Parathyroid adenoma (tissue), 2 donors: ENCODE measurements around the gene VENTX.

Experiments
- H2AFZ ChIP-seq: fragments of 300-600 bp; sonication (generic); one replicate; pipeline ENCODE4 v1.7.0; 2017; ENCODE audit warnings: antibody characterized with exemption, mild to moderate bottlenecking
- H3K27ac ChIP-seq: fragments of 300-600 bp; sonication (generic); one replicate; pipeline ENCODE4 v1.7.0; 2017
- H3K27me3 ChIP-seq: fragments of 300-600 bp; sonication (generic); one replicate; pipeline ENCODE4 v1.7.0; 2017; ENCODE audit warnings: low read length; ENCODE audit not compliant: control insufficient read depth, insufficient read depth
- H3K36me3 ChIP-seq: fragments of 300-600 bp; sonication (generic); one replicate; pipeline ENCODE4 v1.7.0; 2017; ENCODE audit warnings: low read length; ENCODE audit not compliant: control insufficient read depth, insufficient read depth
- H3K4me1 ChIP-seq: fragments of 300-600 bp; sonication (generic); one replicate; pipeline ENCODE4 v1.7.0; 2017; ENCODE audit warnings: control low read depth
- H3K4me2 ChIP-seq: fragments of 300-600 bp; sonication (generic); one replicate; pipeline ENCODE4 v1.7.0; 2017; ENCODE audit warnings: low read length
- H3K4me3 ChIP-seq: fragments of 300-600 bp; sonication (generic); one replicate; pipeline ENCODE4 v1.7.0; 2017; ENCODE audit warnings: low read depth, low read length
- H3K79me2 ChIP-seq: fragments of 300-600 bp; sonication (generic); one replicate; pipeline ENCODE4 v1.7.0; 2017; ENCODE audit warnings: control low read depth
- H3K9ac ChIP-seq: fragments of 300-600 bp; sonication (generic); one replicate; pipeline ENCODE4 v1.7.0; 2017; ENCODE audit warnings: mild to moderate bottlenecking
- H3K9me3 ChIP-seq: fragments of 300-600 bp; sonication (generic); one replicate; pipeline ENCODE4 v1.7.0; 2017; ENCODE audit warnings: low read length; ENCODE audit not compliant: control insufficient read depth
- TF ChIP-seq, protein P1 (sequence below): fragments of 300-600 bp; sonication (generic); IDR thresholded peaks from one replicate; pipeline ENCODE4 v1.7.0; 2017; ENCODE audit warnings: antibody characterized with exemption, mild to moderate bottlenecking
- donor health status: primary hyperparathyroidism.

VENTX gene

DNA sequence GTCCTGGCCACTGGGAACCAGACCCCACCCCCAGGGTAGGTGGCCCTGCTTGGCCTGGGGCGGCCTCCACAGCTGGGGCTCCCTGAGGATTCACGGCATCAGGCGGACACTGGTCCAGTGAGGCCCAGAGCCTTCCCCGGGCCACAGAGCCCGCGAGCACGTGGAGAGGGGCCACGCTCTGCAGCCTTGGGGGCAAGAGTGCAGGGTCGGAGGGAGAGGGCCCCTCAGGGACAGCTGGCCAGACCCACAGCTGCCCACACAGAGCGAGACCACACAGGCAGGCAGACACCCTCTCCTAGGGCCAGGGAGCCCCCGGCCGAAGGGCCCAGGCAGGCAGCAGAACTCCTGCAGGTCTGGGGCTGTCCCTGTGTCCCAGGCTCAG is 10.7 kb downstream of the VENTX start:
- TF ChIP-seq, protein P1, sequence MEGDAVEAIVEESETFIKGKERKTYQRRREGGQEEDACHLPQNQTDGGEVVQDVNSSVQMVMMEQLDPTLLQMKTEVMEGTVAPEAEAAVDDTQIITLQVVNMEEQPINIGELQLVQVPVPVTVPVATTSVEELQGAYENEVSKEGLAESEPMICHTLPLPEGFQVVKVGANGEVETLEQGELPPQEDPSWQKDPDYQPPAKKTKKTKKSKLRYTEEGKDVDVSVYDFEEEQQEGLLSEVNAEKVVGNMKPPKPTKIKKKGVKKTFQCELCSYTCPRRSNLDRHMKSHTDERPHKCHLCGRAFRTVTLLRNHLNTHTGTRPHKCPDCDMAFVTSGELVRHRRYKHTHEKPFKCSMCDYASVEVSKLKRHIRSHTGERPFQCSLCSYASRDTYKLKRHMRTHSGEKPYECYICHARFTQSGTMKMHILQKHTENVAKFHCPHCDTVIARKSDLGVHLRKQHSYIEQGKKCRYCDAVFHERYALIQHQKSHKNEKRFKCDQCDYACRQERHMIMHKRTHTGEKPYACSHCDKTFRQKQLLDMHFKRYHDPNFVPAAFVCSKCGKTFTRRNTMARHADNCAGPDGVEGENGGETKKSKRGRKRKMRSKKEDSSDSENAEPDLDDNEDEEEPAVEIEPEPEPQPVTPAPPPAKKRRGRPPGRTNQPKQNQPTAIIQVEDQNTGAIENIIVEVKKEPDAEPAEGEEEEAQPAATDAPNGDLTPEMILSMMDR: no peak
- Histone ChIP-seq H3K9ac (no peak overlapping the region), H3K27me3 (no peaks in the 10 kb centered on the region), H2AFZ (no peak overlapping the region), H3K36me3 (no peaks in the 10 kb centered on the region), H3K9me3 (no peaks in the 10 kb centered on the region), H3K4me2 (no peak overlapping the region), H3K4me3 (no peak overlapping the region), H3K4me1 (no peaks in the 10 kb centered on the region), H3K27ac (no peak overlapping the region), H3K79me2 (no peaks in the 10 kb centered on the region)

DNA sequence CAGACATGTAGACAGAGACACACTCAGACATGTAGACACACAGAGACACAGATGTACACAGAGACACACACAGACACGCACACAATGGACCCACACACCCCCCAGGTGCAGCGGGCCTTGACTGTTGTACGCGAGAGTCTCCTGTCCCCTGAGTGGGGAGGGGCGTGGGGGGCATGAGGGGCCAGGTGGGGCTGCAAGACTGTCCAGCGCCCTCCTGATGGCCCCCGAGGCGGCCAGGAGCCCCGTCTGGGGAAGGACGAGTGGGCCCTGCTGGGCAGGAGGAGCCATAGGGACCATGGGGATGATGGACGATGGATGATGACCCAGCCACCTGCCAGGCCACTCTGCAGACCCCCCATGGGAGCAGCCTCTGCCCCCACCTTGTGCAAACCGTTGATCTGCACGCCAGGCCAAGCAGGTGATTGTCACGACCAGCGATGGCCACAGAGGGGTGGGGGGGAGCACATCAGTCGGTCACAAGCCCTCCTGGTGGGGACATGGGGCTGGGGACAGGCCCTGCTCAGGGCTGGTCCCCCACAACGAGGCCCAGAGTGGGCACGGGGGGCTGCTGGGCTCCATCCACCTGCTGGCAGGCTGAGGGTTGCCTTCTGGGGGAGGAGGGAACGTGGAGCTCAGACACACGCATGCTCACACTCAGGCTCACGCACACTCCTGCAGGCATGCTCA is 11.6 kb downstream of the VENTX start:
- Histone ChIP-seq H3K36me3 (no peaks in the 10 kb centered on the region), H2AFZ (no peak overlapping the region), H3K4me1 (no peaks in the 10 kb centered on the region), H3K9ac (no peak overlapping the region), H3K9me3 (no peaks in the 10 kb centered on the region), H3K4me2 (no peak overlapping the region), H3K79me2 (no peaks in the 10 kb centered on the region), H3K4me3 (no peak overlapping the region), H3K27me3 (no peaks in the 10 kb centered on the region), H3K27ac (no peak overlapping the region)
- TF ChIP-seq, protein P1: no peak

DNA sequence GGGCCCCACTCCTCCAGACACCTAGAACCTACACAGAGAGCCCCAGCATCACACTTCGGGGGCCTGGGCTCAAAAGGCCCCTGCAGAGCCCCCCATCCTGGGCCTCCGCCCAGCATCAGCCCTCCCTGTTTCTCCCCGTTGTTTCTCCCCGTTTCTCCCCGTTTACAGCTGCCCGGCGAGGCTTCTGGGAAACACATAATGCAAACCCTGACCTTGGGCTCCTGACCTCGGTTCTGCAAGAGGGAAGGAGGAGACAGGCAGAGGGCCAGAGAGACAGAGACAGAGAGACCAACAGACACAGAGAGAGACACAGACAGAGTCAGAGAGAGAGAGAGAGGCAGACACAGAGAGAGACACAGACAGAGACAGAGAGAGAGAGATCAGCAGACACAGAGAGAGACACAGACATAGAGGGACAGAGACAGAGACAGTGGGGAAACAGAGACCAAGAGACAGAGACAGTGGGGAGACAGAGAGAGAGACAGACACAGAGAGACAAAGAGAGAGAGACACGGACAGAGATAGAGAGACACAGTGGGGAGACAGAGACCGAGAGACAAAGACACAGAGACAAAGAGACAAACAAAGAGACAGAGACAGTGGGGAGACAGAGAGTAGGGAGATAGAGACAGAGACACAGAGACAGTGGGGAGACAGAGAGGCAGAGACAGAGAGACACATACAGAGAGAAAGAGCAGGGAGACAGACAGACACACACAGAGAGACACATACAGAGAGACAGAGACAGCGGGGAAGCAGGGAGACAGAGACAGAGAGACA is 12.5 kb downstream of the VENTX start:
- no peak overlapping the region for H3K27ac ChIP-seq
- TF ChIP-seq, protein P1: no peak
- no peak overlapping the region for H3K4me2 ChIP-seq

DNA sequence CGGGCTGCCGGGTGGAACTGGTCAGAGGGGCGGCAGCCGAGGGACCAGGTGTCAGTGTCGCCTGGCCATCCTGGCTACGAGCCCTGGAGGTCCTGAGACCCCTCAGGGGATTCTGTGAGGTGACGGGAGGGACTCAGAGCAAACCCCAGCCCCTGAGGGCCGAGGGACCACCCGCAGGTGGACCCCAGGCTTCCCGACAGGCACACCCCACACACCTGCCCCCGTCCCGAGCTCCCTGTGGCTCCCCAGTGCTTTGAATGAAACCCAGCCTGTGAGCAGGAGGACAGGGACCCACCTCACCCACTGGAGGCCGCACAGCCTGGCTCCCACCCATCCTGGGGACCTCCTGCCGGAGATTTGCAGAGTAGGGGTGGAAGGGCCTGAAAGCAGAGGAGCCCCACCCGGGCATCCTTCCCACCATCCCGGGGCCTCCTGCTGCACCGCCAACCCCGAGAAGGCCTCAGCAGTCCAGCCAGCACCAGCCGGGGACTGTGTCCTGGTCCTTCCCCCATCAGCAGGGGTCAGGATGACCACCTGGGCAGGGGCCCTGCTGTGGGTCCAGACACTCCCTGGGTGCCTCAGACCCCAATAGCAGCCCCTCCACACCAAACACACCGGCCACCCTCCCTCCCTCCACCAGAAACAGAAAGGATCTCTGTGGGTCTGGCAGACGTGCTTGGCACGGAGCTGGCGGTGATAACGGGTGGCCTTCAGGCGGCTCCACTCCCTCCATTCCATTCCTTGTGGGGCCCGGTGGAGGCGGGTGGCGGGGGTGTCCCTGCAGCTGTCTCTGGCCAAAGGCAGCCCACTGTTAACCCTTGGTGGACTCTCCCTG is 13.9 kb downstream of the VENTX start:
- TF ChIP-seq, protein P1: no peak
- Histone ChIP-seq H3K27ac (no peak overlapping the region), H3K36me3 (no peaks in the 10 kb centered on the region), H3K9me3 (no peaks in the 10 kb centered on the region), H3K9ac (no peak overlapping the region), H3K4me1 (no peaks in the 10 kb centered on the region), H3K4me2 (no peak overlapping the region), H3K4me3 (no peak overlapping the region), H3K27me3 (no peaks in the 10 kb centered on the region), H2AFZ (no peak overlapping the region), H3K79me2 (no peaks in the 10 kb centered on the region)

More for the DNA sequence above, 12.5 kb downstream of the VENTX start:
- Histone ChIP-seq H3K4me1 (no peaks in the 10 kb centered on the region), H3K9me3 (no peaks in the 10 kb centered on the region), H3K36me3 (no peaks in the 10 kb centered on the region), H2AFZ (no peak overlapping the region), H3K79me2 (no peaks in the 10 kb centered on the region), H3K9ac (no peak overlapping the region), H3K27me3 (no peaks in the 10 kb centered on the region), H3K4me3 (no peak overlapping the region)
